CD4-positive, alpha-beta T cell (primary cell): ENCODE results near the gene COQ10A. TPM values are rescaled to one million over a fixed set of nuclear protein-coding genes. Genes with fewer than 3 reads are reported as not detected.

ENCODE experiments used
- ATAC-seq: fragments of 200-7000 bp; cut with Tn5 transposase; one replicate; pipeline ENCODE4 v1.10.0; 2022; ENCODE audit warnings: mild to moderate bottlenecking; ENCODE audit not compliant: poor library complexity
- CTCF ChIA-PET: fragments of 350-600 bp; sonication (Branson Sonifier 250); formaldehyde crosslinking; loops from one replicate; lab custom pipeline; 2021; ENCODE audit warnings: antibody characterized with exemption, inconsistent platforms; lab: Charles Lee
- POLR2A ChIA-PET: fragments of 350-600 bp; sonication (Branson Sonifier 250); formaldehyde crosslinking; loops from one replicate; lab custom pipeline; 2021; ENCODE audit warnings: antibody characterized with exemption, inconsistent platforms; lab: Charles Lee
- DNase-seq, 14 experiments: peaks; one replicate each; pipeline ENCODE4 v3.0.0-alpha.2; 2013 to 2020; ENCODE audit warnings: mixed read lengths in 2 of 14
- H3K27ac ChIP-seq, 2 donors: one replicate each; pipeline versions ENCODE4 v1.5.1 to v1.7.0; 2013; ENCODE audit warnings: low read length in 2 of 2, low read depth in 1 of 2, mild to moderate bottlenecking in 1 of 2
- H3K27me3 ChIP-seq, 2 experiments: 1 replicate in 1 of 2; 2 replicates in 1 of 2; pipeline versions ENCODE4 v1.6.1 to v1.7.0; 2013; ENCODE audit warnings: low read length in 2 of 2, control low read depth in 1 of 2, mild to moderate bottlenecking in 1 of 2, moderate library complexity in 1 of 2; ENCODE audit not compliant: insufficient read depth in 2 of 2, control insufficient read depth in 1 of 2
- H3K36me3 ChIP-seq: one replicate; pipeline ENCODE4 v1.6.1; 2013; ENCODE audit warnings: low read length, control low read depth; ENCODE audit not compliant: insufficient read depth
- H3K4me1 ChIP-seq: one replicate; pipeline ENCODE4 v1.6.1; 2013; ENCODE audit warnings: low read length, control low read depth; ENCODE audit not compliant: insufficient read depth
- H3K4me3 ChIP-seq: one replicate; pipeline ENCODE4 v1.5.1; 2013; ENCODE audit warnings: mild to moderate bottlenecking, low read length, moderate library complexity
- H3K9me3 ChIP-seq, 2 experiments: 1 replicate in 1 of 2; 2 replicates in 1 of 2; pipeline versions ENCODE4 v1.6.1 to v1.7.0; 2013; ENCODE audit warnings: low read length in 2 of 2, mild to moderate bottlenecking in 2 of 2, control low read depth in 1 of 2, moderate library complexity in 1 of 2; ENCODE audit not compliant: control insufficient read depth in 1 of 2, insufficient read depth in 1 of 2
- H3K27ac Mint-ChIP-seq: one replicate; pipeline ENCODE4 v1.8.0; 2020; ENCODE audit warnings: mixed read lengths
- H3K27me3 Mint-ChIP-seq: one replicate; pipeline ENCODE4 v1.8.0; 2021; ENCODE audit warnings: mixed read lengths
- H3K36me3 Mint-ChIP-seq: one replicate; pipeline ENCODE4 v1.8.0; 2021; ENCODE audit warnings: low read depth, mixed read lengths
- H3K4me1 Mint-ChIP-seq: one replicate; pipeline ENCODE4 v1.8.0; 2021; ENCODE audit warnings: low read depth, mixed read lengths
- H3K4me3 Mint-ChIP-seq: one replicate; pipeline ENCODE4 v1.8.0; 2020; ENCODE audit warnings: mild to moderate bottlenecking, mixed read lengths
- H3K9me3 Mint-ChIP-seq: one replicate; pipeline ENCODE4 v1.8.0; 2020; ENCODE audit warnings: mixed read lengths
- intact Hi-C, 2 experiments: fragments of 100-400 bp; cut with DNase I in 1 of 2; cut with micrococcal nuclease in 1 of 2; formaldehyde crosslinking; loops; one replicate each; pipeline versions ENCODE4 v1.15.1 to v1.9.0; 2023 to 2025; cut with DNase I, micrococcal nuclease
- total RNA-seq, 174 experiments: library from RNA in 2 of 174; stranded (reverse) in 2 of 174; gene quantifications; one replicate each; pipeline ENCODE4 v1.2.3 and lab custom pipeline; 2021 to 2026
- TF ChIP-seq, protein P1 (sequence below): fragments of 200-600 bp; IDR thresholded peaks from one replicate; pipeline ENCODE4 v1.8.0; 2022; ENCODE audit warnings: antibody characterized with exemption, mild to moderate bottlenecking

Gene COQ10A
- total RNA-seq, 2 experiments from 2014 or later: 27.6 to 29.2 TPM

DNA sequence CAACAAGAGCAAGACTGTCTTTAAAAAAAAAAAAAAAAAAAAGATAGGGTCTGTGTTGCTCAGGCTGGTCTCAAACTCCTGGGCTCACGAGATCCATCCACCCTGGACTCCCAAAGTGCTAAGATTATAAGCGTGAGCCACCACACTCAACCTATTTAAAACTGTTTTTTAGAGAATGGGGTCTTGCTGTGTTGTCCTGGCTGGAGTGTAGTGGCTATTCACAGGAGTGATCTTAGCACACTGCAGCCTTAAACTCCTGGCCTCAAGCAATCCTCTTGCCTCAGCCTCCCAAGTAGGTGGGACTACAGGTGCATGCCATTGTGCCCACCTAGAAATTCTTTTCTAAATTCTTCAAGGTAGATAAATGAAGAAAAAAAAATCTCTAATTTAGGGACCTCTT, 7.6 kb downstream of the COQ10A start:
- Histone ChIP-seq H3K27ac (no peak overlapping the region), H3K27me3 (no peaks in the 10 kb centered on the region), H3K9me3 (no peaks in the 10 kb centered on the region), H3K36me3 (peaks cover 76% of the 10 kb centered on the region), H3K4me1 (no peaks in the 10 kb centered on the region), H3K4me3 (no peak overlapping the region)
- Mint-ChIP-seq H3K4me3 (no peak overlapping the region), H3K9me3 (no peaks in the 10 kb centered on the region), H3K27me3 (no peaks in the 10 kb centered on the region), H3K27ac (no peak overlapping the region), H3K4me1 (no peaks in the 10 kb centered on the region), H3K36me3 (peaks cover 85% of the 10 kb centered on the region)
- intact Hi-C loops: no loop called here
- DNase-seq: no peak
- ATAC-seq: no peak
- TF ChIP-seq, protein P1, sequence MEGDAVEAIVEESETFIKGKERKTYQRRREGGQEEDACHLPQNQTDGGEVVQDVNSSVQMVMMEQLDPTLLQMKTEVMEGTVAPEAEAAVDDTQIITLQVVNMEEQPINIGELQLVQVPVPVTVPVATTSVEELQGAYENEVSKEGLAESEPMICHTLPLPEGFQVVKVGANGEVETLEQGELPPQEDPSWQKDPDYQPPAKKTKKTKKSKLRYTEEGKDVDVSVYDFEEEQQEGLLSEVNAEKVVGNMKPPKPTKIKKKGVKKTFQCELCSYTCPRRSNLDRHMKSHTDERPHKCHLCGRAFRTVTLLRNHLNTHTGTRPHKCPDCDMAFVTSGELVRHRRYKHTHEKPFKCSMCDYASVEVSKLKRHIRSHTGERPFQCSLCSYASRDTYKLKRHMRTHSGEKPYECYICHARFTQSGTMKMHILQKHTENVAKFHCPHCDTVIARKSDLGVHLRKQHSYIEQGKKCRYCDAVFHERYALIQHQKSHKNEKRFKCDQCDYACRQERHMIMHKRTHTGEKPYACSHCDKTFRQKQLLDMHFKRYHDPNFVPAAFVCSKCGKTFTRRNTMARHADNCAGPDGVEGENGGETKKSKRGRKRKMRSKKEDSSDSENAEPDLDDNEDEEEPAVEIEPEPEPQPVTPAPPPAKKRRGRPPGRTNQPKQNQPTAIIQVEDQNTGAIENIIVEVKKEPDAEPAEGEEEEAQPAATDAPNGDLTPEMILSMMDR: no peak
- ChIA-PET CTCF (no interaction called here), POLR2A (no interaction called here)

DNA sequence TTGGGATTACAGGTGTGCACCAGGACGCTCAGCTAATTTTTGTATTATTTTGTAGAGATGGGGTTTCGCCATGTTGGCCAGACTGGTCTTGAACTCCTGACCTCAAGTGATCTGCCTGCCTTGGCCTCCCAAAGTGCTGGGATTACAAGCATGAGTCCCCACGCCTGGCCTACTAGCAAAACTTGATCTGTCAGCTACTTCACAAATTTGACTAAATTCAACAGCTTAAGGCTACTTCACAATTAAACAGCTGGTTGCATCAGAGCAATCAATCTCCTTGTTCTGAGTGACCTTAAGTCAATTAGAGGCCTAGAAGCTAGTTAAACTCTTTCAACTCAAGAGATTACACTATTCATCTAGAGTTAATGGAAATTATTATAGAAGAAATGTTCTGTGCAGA, 12.2 kb downstream of the COQ10A start:
- DNase-seq (no peak), ATAC-seq (no peak)
- H3K4me1 ChIP-seq: no peaks in the 10 kb centered on the region
- CTCF ChIA-PET: interaction anchor here (1.7 kb wide), 1 partner anchor 10 kb away, joined by 5 read pairs; no protein-coding TSS in a partner anchor
- H3K9me3 ChIP-seq: no peaks in the 10 kb centered on the region
- TF ChIP-seq, protein P1: no peak
- peaks cover 83% of the 10 kb centered on the region for H3K36me3 ChIP-seq
- H3K27me3 ChIP-seq: no peaks in the 10 kb centered on the region
- no peak overlapping the region for H3K4me3 ChIP-seq
- Mint-ChIP-seq H3K9me3 (no peaks in the 10 kb centered on the region), H3K27ac (no peak overlapping the region), H3K4me3 (no peak overlapping the region), H3K27me3 (no peaks in the 10 kb centered on the region), H3K4me1 (no peaks in the 10 kb centered on the region), H3K36me3 (peaks cover 74% of the 10 kb centered on the region)
- no peak overlapping the region for H3K27ac ChIP-seq
- POLR2A ChIA-PET: no interaction called here
- intact Hi-C loops: no loop called here

DNA sequence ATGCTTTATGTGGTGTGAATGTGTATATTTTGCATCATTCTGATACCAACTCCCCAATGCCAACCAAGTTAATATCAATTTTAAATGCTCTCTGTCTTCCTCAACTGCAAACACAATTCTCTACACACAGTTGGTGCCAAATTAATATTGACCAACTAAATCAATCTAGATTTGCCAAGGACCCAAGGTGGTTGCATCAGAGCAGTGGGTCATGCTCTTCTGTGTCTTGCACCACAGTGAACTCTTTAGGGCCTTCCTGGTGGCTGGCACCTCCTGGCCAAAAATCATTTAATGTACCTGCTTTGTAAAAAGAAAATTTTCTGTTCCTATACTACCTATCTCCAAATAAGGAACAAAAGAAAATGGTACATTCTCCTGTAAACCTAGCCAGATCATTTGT, 14.1 kb downstream of the COQ10A start:
- POLR2A ChIA-PET: no interaction called here
- Histone ChIP-seq H3K27ac (no peak overlapping the region), H3K4me3 (no peak overlapping the region), H3K4me1 (no peaks in the 10 kb centered on the region), H3K27me3 (no peaks in the 10 kb centered on the region), H3K9me3 (no peaks in the 10 kb centered on the region), H3K36me3 (peaks cover 77% of the 10 kb centered on the region)
- TF ChIP-seq, protein P1: no peak
- Mint-ChIP-seq H3K9me3 (no peaks in the 10 kb centered on the region), H3K4me1 (no peaks in the 10 kb centered on the region), H3K36me3 (peaks cover 66% of the 10 kb centered on the region), H3K4me3 (no peak overlapping the region), H3K27ac (no peak overlapping the region), H3K27me3 (no peaks in the 10 kb centered on the region)
- DNase-seq (no peak), ATAC-seq (no peak)
- CTCF ChIA-PET: interaction anchor here (0.6 kb wide), 1 partner anchor 34 kb away, joined by 3 read pairs; no protein-coding TSS in a partner anchor
- intact Hi-C loops: no loop called here
